ENCODE data around the gene PITX1.

DNA sequence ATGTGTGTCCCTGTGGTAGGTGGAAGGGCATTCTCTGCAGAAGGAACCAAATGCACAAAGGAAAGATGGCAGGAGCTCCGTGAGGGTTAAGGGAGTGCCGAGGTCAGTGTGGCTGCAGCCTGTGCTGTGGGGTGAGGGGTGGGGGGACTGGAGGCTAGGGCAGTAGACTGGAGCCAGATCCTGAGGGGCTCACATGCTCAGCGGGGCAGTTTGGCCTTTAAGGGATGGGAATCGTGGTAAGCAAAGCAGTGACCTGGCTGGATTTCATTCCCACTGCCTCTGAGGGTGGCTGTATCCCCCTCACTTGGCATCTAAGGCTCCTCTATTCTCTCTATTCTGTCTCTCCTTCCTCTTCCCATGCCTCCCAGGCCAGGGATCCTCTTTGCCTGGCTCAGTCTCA, 15.6 kb downstream of the PITX1 start:
- TF ChIP-seq, protein P1, sequence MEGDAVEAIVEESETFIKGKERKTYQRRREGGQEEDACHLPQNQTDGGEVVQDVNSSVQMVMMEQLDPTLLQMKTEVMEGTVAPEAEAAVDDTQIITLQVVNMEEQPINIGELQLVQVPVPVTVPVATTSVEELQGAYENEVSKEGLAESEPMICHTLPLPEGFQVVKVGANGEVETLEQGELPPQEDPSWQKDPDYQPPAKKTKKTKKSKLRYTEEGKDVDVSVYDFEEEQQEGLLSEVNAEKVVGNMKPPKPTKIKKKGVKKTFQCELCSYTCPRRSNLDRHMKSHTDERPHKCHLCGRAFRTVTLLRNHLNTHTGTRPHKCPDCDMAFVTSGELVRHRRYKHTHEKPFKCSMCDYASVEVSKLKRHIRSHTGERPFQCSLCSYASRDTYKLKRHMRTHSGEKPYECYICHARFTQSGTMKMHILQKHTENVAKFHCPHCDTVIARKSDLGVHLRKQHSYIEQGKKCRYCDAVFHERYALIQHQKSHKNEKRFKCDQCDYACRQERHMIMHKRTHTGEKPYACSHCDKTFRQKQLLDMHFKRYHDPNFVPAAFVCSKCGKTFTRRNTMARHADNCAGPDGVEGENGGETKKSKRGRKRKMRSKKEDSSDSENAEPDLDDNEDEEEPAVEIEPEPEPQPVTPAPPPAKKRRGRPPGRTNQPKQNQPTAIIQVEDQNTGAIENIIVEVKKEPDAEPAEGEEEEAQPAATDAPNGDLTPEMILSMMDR (IDR thresholded peaks at IDR 0.05) = no peak
- TF ChIP-seq POLR2A (IDR thresholded peaks at IDR 0.05) = no peak
